ENCODE measurements around the gene GRAMD1B.

The GRAMD1B gene

GRCh38 chr11:123665306-123665705 lies 235.2 kb downstream of the GRAMD1B start:
- Histone ChIP-seq H3K4me3 (ENCODE audit: low read length) (no peak overlapping the region), H3K79me2 (ENCODE audit: control insufficient read depth, low read length) (no peaks in the 10 kb centered on the region), H3K9me3 (ENCODE audit: control insufficient read depth, insufficient read depth, low read length) (peaks cover 25% of the 10 kb centered on the region), H3K9me2 (replicated peaks; ENCODE audit: control insufficient read depth, low read length) (no peaks in the 10 kb centered on the region), H4K20me1 (ENCODE audit: control insufficient read depth, insufficient read depth, low read depth, low read length) (no peaks in the 10 kb centered on the region), H3F3A (ENCODE audit: control insufficient read depth, insufficient read depth) (no peaks in the 10 kb centered on the region), H3K4me1 (ENCODE audit: control insufficient read depth, low read length) (peaks cover 3% of the 10 kb centered on the region), H3K36me3 (ENCODE audit: control insufficient read depth, low read length) (peaks cover 3% of the 10 kb centered on the region), H3K27ac (ENCODE audit: low read depth, low read length) (no peak overlapping the region), H3K27me3 (ENCODE audit: control insufficient read depth, low read length) (no peaks in the 10 kb centered on the region), H3K4me2 (ENCODE audit: low read length) (no peak overlapping the region)
- TF ChIP-seq CTCF (IDR thresholded peaks at IDR 0.05; ENCODE audit: low read depth, low read length, poor library complexity, severe bottlenecking) (no peak), EZH2phosphoT487 (IDR thresholded peaks at IDR 0.05; ENCODE audit: borderline replicate concordance, low read length) (no peak)

- TF ChIP-seq EZH2phosphoT487 (IDR thresholded peaks at IDR 0.05; ENCODE audit: borderline replicate concordance, low read length) (no peak), CTCF (IDR thresholded peaks at IDR 0.05; ENCODE audit: low read depth, low read length, poor library complexity, severe bottlenecking) (no peak)
- Histone ChIP-seq H3K27me3 (ENCODE audit: control insufficient read depth, low read length) (no peaks in the 10 kb centered on the region), H3K9me3 (ENCODE audit: control insufficient read depth, insufficient read depth, low read length) (no peaks in the 10 kb centered on the region), H3K4me2 (ENCODE audit: low read length) (no peak overlapping the region), H3K79me2 (ENCODE audit: control insufficient read depth, low read length) (no peaks in the 10 kb centered on the region), H3K27ac (ENCODE audit: low read depth, low read length) (no peak overlapping the region), H3K36me3 (ENCODE audit: control insufficient read depth, low read length) (no peaks in the 10 kb centered on the region), H3F3A (ENCODE audit: control insufficient read depth, insufficient read depth) (no peaks in the 10 kb centered on the region), H4K20me1 (ENCODE audit: control insufficient read depth, insufficient read depth, low read depth, low read length) (no peaks in the 10 kb centered on the region), H3K9me2 (replicated peaks; ENCODE audit: control insufficient read depth, low read length) (no peaks in the 10 kb centered on the region), H3K4me1 (ENCODE audit: control insufficient read depth, low read length) (peaks cover 8% of the 10 kb centered on the region), H3K4me3 (ENCODE audit: low read length) (no peak overlapping the region)
These were observed 240.0 kb downstream of the GRAMD1B start for GRCh38 chr11:123670081-123670480.

GRCh38 chr11:123671534-123671933 lies 241.5 kb downstream of the GRAMD1B start:
- Histone ChIP-seq H3K4me3 (ENCODE audit: low read length) (no peak overlapping the region), H3K4me1 (ENCODE audit: control insufficient read depth, low read length) (peaks cover 14% of the 10 kb centered on the region), H3K9me3 (ENCODE audit: control insufficient read depth, insufficient read depth, low read length) (no peaks in the 10 kb centered on the region), H3K4me2 (ENCODE audit: low read length) (no peak overlapping the region), H3K79me2 (ENCODE audit: control insufficient read depth, low read length) (no peaks in the 10 kb centered on the region), H3K36me3 (ENCODE audit: control insufficient read depth, low read length) (no peaks in the 10 kb centered on the region), H3F3A (ENCODE audit: control insufficient read depth, insufficient read depth) (no peaks in the 10 kb centered on the region), H4K20me1 (ENCODE audit: control insufficient read depth, insufficient read depth, low read depth, low read length) (no peaks in the 10 kb centered on the region), H3K27me3 (ENCODE audit: control insufficient read depth, low read length) (no peaks in the 10 kb centered on the region), H3K27ac (ENCODE audit: low read depth, low read length) (no peak overlapping the region), H3K9me2 (replicated peaks; ENCODE audit: control insufficient read depth, low read length) (no peaks in the 10 kb centered on the region)
- no peak for TF ChIP-seq EZH2phosphoT487 (IDR thresholded peaks at IDR 0.05; ENCODE audit: borderline replicate concordance, low read length)
- no peak for TF ChIP-seq CTCF (IDR thresholded peaks at IDR 0.05; ENCODE audit: low read depth, low read length, poor library complexity, severe bottlenecking)

- H3K4me1 ChIP-seq (ENCODE audit: control insufficient read depth, low read length): peaks cover 23% of the 10 kb centered on the region
- no peaks in the 10 kb centered on the region for H3F3A ChIP-seq (ENCODE audit: control insufficient read depth, insufficient read depth)
- no peaks in the 10 kb centered on the region for H3K27me3 ChIP-seq (ENCODE audit: control insufficient read depth, low read length)
- no peak overlapping the region for H3K27ac ChIP-seq (ENCODE audit: low read depth, low read length)
- no peak overlapping the region for H3K4me3 ChIP-seq (ENCODE audit: low read length)
- H3K4me2 ChIP-seq (ENCODE audit: low read length): no peak overlapping the region
- no peaks in the 10 kb centered on the region for H3K9me2 ChIP-seq (replicated peaks; ENCODE audit: control insufficient read depth, low read length)
- no peaks in the 10 kb centered on the region for H3K9me3 ChIP-seq (ENCODE audit: control insufficient read depth, insufficient read depth, low read length)
- H3K36me3 ChIP-seq (ENCODE audit: control insufficient read depth, low read length): no peaks in the 10 kb centered on the region
- TF ChIP-seq CTCF (IDR thresholded peaks at IDR 0.05; ENCODE audit: low read depth, low read length, poor library complexity, severe bottlenecking) (no peak), EZH2phosphoT487 (IDR thresholded peaks at IDR 0.05; ENCODE audit: borderline replicate concordance, low read length) (no peak)
- H3K79me2 ChIP-seq (ENCODE audit: control insufficient read depth, low read length): no peaks in the 10 kb centered on the region
- H4K20me1 ChIP-seq (ENCODE audit: control insufficient read depth, insufficient read depth, low read depth, low read length): no peaks in the 10 kb centered on the region
These were observed 242.5 kb downstream of the GRAMD1B start for GRCh38 chr11:123672568-123672967.

Measured in DOHH2 (cell line).